NK-92 treated with Interleukin-12 subunit alpha and Interleukin-12 subunit beta, amount 100 ng/mL, for 24 hours (cell line): ENCODE results near the gene STUM.
"Not testable (repeated sequence)": the region's sequence is repeated elsewhere in the genome, so short reads cannot be mapped to it uniquely, and the experiment has no call there.

ENCODE experiments used
- DNase-seq: peaks from one replicate; lab custom pipeline; 2025; lab: John Stamatoyannopoulos, UW

STUM gene

GRCh38 chr1:226581650-226582330 is 33.2 kb downstream of the STUM start:
- no peak for DNase-seq

- DNase-seq, result no peak
These were observed 34.4 kb downstream of the STUM start for GRCh38 chr1:226582966-226583365.

GRCh38 chr1:226584164-226584563 is 35.6 kb downstream of the STUM start:
- no peak for DNase-seq

- no peak for DNase-seq
These were observed 37.6 kb downstream of the STUM start for GRCh38 chr1:226586116-226586515.

- DNase-seq, result no peak
These were observed 38.3 kb downstream of the STUM start for GRCh38 chr1:226586650-226587422.

DNA sequence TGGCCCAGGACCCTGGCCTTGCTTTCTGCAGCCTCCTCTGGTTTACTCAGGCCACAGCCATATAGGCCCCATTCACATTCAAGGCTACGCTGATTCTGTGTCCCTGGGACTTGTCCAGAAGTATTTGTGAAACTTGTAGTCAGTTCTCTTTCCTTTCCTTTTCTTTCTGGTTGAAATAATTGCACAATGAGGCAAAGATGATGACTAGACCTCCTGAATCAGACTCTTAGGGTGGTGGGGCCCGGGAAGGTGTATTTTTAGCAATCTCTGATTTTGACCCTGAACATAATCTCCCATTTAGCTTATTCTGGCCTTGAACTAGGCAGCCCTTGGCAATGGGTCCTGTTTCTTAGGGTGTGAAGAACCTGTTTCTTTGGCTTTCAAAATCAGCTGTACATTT is 39.9 kb downstream of the STUM start:
- no peak for DNase-seq

- DNase-seq, result no peak
These were observed 40.6 kb downstream of the STUM start for GRCh38 chr1:226589008-226589733.

- no peak for DNase-seq
These were observed 42.0 kb downstream of the STUM start for GRCh38 chr1:226590614-226591013.

- DNase-seq, result no peak
These were observed 45.0 kb downstream of the STUM start for GRCh38 chr1:226593541-226593940.

DNA sequence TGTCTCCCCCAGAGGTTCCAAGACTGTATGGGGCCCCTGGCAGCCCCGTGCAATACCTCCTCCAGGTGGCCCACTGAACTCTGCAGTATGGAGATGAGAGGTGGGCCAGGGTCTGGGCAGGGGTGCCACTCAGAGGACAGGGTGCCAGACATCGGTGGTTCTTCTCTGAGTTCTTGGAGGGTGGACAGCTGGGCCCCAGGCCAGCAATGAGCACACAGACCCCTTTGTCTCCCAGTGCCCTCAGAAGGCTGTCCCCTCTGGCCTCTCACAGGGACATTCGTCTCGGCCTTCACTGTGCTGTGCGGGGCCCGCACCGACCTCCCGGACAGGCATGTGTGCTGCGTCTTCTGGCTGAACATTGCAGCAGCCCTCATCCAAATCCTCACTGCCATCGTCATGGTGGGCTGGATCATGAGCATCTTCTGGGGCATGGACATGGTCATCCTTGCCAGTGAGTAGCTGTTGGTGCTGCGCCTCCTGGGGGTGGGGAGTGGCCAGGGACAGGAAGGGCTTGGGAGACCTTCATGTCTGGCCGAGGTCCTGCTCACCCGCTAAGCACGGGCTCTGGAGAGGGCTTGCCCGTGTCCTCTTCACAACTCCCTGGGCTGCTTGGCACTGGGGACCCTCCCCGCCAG is 48.1 kb downstream of the STUM start:
- DNase-seq, result no peak

DNA sequence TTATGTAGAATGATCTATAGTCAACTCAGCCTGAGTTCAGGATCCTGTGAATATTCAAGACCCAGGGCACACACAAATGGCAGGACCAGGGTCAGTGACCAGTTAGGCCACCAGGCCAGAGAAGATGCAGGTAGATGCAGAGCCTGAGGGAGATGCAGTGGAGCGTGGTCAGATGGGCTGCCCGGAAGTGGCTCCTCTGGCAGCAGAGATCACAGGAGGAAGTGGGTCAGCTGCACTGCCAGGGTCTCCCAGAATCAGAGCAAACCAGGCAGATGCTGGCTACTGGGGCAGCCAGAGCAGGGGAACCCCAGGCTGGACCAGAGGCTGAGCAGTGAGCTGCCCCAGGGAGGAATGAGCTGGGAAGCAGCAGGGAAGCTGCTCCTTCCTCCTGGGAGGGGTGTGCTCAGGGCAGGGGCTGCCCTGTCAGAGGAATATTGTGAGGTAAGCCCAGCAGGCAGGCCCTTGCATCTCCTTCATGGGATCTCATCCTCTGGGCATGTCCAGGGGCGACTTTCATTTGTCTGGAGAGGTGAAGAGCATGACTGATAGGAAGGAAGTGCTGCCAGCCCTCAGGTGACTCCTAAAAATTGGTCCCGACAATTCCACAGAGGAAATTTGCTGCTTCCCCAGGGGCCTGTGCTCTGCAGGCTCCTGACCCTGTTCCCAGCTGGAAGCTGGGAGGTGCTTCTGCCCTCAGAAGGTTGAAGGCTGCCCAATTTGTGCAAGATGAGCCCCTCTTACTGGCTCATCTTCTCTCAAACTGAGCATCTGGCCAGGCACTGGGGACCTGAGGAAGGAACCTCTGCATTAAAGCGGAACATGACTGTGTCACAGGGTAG is 49.3 kb downstream of the STUM start:
- no peak for DNase-seq

GRCh38 chr1:226598455-226598849 is 49.9 kb downstream of the STUM start:
- DNase-seq, result no peak

DNA sequence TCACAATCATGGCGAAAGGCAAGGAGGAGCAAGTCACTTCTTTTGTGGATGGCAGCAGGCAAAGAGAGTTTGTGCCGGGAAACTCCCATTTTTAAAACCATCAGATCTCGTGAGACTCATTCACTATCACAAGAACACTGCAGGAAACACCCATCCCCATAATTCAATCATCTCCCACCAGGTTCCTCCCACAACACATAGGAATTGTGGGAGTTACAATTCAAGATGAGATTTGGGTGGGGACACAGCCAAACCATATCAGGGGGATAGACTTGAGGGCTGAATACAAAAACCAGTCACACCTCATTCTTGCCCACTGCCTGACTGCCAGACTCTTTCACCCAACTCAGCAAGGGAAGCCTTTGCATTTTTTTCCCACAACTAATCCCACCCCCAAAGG is 50.4 kb downstream of the STUM start:
- DNase-seq, result not testable (repeated sequence)

- no peak for DNase-seq
These were observed 51.2 kb downstream of the STUM start for GRCh38 chr1:226599636-226600238.

- no peak for DNase-seq
These were observed 51.7 kb downstream of the STUM start for GRCh38 chr1:226600254-226600653.

GRCh38 chr1:226601456-226601855 is 52.9 kb downstream of the STUM start:
- DNase-seq, result no peak

DNA sequence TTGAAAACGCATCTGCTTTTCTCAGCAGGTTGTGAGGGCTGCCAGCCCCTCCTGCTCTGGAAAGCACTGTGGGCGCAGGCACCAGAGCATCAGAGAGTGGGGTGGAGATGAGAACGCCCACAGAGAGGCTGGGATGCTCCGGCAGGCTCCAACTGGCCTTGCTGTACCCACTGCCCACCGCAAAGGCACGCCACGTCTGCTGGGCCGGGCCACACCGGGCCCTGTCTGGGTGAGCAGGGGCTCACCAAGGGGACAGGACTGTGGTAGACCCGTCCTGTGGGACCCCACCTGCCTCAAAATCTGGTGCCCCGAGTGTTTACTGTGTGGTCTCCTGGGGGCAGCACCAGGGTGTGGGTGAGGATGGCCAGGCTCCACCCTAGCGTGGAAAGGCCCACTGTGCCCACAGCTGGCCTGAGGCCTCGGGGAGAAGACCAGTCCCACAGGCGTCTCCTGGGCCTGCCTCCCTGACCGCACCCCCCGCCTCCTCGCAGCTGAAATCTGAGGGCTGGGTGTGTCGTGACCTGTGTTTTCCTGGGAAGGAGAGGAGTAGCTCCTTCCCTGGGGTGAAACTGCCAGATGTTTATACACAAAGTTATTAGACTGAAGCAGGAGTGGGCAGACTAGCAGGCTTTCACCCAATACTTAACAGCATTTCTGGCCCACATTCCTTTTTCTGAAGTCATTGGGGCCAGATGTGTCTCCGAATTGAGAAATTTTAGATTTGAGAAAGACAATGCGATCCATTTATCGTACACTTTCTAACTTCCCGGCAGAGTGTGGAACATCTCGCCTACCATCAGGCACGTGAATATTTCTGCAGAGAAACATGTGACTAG is 53.8 kb downstream of the STUM start:
- DNase-seq, result no peak

GRCh38 chr1:226603022-226603857 is 54.7 kb downstream of the STUM start:
- no peak for DNase-seq

- no peak for DNase-seq
These were observed 55.4 kb downstream of the STUM start for GRCh38 chr1:226603858-226604559.
